ENCODE results near the gene LYPD6B.

Gene LYPD6B

GRCh38 chr2:148993351-148993750 is 45.1 kb upstream of the LYPD6B start:
- no peak for DNase-seq (ENCODE audit: low spot score)
- Histone ChIP-seq H2AFZ (ENCODE audit: low read length) (no peak overlapping the region), H4K91ac (ENCODE audit: low read depth, low read length, poor library complexity) (no peak overlapping the region), H3K4me3 (ENCODE audit: low read length in 2 of 2) (no peak overlapping the region), H3K79me1 (ENCODE audit: low read depth, low read length) (no peaks in the 10 kb centered on the region), H3K23ac (ENCODE audit: low read depth, low read length, poor library complexity) (no peak overlapping the region), H3K4me1 (ENCODE audit: control insufficient read depth in 2 of 2, insufficient read depth in 1 of 2, low read depth in 1 of 2, low read length in 2 of 2) (no peaks in the 10 kb centered on the region), H2AK5ac (ENCODE audit: low read depth, low read length) (no peak overlapping the region), H3K4ac (ENCODE audit: low read length) (no peak overlapping the region), H3K14ac (ENCODE audit: low read length) (no peak overlapping the region), H2BK15ac (ENCODE audit: low read length) (no peak overlapping the region), H2BK12ac (ENCODE audit: low read length) (no peak overlapping the region), H3K27me3 (ENCODE audit: control insufficient read depth in 3 of 3, insufficient read depth in 3 of 3, low read depth in 1 of 3, low read length in 3 of 3) (no peaks in the 10 kb centered on the region), H3K9ac (ENCODE audit: low read depth, low read length, poor library complexity) (no peak overlapping the region), H3K4me2 (ENCODE audit: insufficient read depth, low read length, poor library complexity, severe bottlenecking) (no peak overlapping the region), H2BK5ac (ENCODE audit: low read length) (no peak overlapping the region), H3K9me3 (replicated peaks in 1 of 2; ENCODE audit: control insufficient read depth in 2 of 2, insufficient read depth in 1 of 2, low read depth in 1 of 2, low read length in 2 of 2) (no peaks in the 10 kb centered on the region), H4K8ac (ENCODE audit: low read depth, low read length) (no peak overlapping the region), H3K27ac (replicated peaks; ENCODE audit: low read length) (no peak overlapping the region), H3K36me3 (replicated peaks in 1 of 2; ENCODE audit: control insufficient read depth in 2 of 2, insufficient read depth in 2 of 2, low read length in 2 of 2) (peaks cover 30 to 93% of the 10 kb centered on the region in 2 donors), H3K18ac (ENCODE audit: low read length) (no peak overlapping the region), H2BK120ac (ENCODE audit: low read depth, low read length) (no peak overlapping the region)
- WGBS, 2 donors (ENCODE audit: extremely low coverage in 2 of 2, insufficient read length in 2 of 2, insufficient replicate concordance in 1 of 2): no CpG with 5 or more reads among the region's 3 CpGs

GRCh38 chr2:148994341-148994740 is 44.2 kb upstream of the LYPD6B start:
- Histone ChIP-seq H3K36me3 (replicated peaks in 1 of 2; ENCODE audit: control insufficient read depth in 2 of 2, insufficient read depth in 2 of 2, low read length in 2 of 2) (peaks cover 32 to 91% of the 10 kb centered on the region in 2 donors), H3K9me3 (replicated peaks in 1 of 2; ENCODE audit: control insufficient read depth in 2 of 2, insufficient read depth in 1 of 2, low read depth in 1 of 2, low read length in 2 of 2) (no peaks in the 10 kb centered on the region), H3K18ac (ENCODE audit: low read length) (no peak overlapping the region), H2AK5ac (ENCODE audit: low read depth, low read length) (no peak overlapping the region), H3K4me3 (ENCODE audit: low read length in 2 of 2) (no peak overlapping the region), H3K23ac (ENCODE audit: low read depth, low read length, poor library complexity) (no peak overlapping the region), H2BK120ac (ENCODE audit: low read depth, low read length) (no peak overlapping the region), H3K27ac (replicated peaks; ENCODE audit: low read length) (no peak overlapping the region), H2BK12ac (ENCODE audit: low read length) (no peak overlapping the region), H3K79me1 (ENCODE audit: low read depth, low read length) (no peaks in the 10 kb centered on the region), H3K4ac (ENCODE audit: low read length) (no peak overlapping the region), H3K14ac (ENCODE audit: low read length) (no peak overlapping the region), H3K4me1 (ENCODE audit: control insufficient read depth in 2 of 2, insufficient read depth in 1 of 2, low read depth in 1 of 2, low read length in 2 of 2) (peaks cover 0 to 5% of the 10 kb centered on the region in 2 donors), H2BK5ac (ENCODE audit: low read length) (no peak overlapping the region), H3K9ac (ENCODE audit: low read depth, low read length, poor library complexity) (no peak overlapping the region), H3K27me3 (ENCODE audit: control insufficient read depth in 3 of 3, insufficient read depth in 3 of 3, low read depth in 1 of 3, low read length in 3 of 3) (no peaks in the 10 kb centered on the region), H4K91ac (ENCODE audit: low read depth, low read length, poor library complexity) (no peak overlapping the region), H4K8ac (ENCODE audit: low read depth, low read length) (no peak overlapping the region), H2AFZ (ENCODE audit: low read length) (no peak overlapping the region), H3K4me2 (ENCODE audit: insufficient read depth, low read length, poor library complexity, severe bottlenecking) (no peak overlapping the region), H2BK15ac (ENCODE audit: low read length) (no peak overlapping the region)
- WGBS, 2 donors (ENCODE audit: extremely low coverage in 2 of 2, insufficient read length in 2 of 2, insufficient replicate concordance in 1 of 2): no CpG with 5 or more reads among the region's 8 CpGs
- no peak for DNase-seq (ENCODE audit: low spot score)

GRCh38 chr2:148996805-148997204 is 41.7 kb upstream of the LYPD6B start:
- Histone ChIP-seq H2BK120ac (ENCODE audit: low read depth, low read length) (no peak overlapping the region), H2BK5ac (ENCODE audit: low read length) (no peak overlapping the region), H3K4me2 (ENCODE audit: insufficient read depth, low read length, poor library complexity, severe bottlenecking) (no peak overlapping the region), H3K18ac (ENCODE audit: low read length) (no peak overlapping the region), H3K4me3 (ENCODE audit: low read length in 2 of 2) (no peak overlapping the region), H2AFZ (ENCODE audit: low read length) (no peak overlapping the region), H3K4me1 (ENCODE audit: control insufficient read depth in 2 of 2, insufficient read depth in 1 of 2, low read depth in 1 of 2, low read length in 2 of 2) (peaks cover 0 to 10% of the 10 kb centered on the region in 2 donors), H3K9ac (ENCODE audit: low read depth, low read length, poor library complexity) (no peak overlapping the region), H3K9me3 (replicated peaks in 1 of 2; ENCODE audit: control insufficient read depth in 2 of 2, insufficient read depth in 1 of 2, low read depth in 1 of 2, low read length in 2 of 2) (peaks cover 0 to 3% of the 10 kb centered on the region in 2 donors), H3K14ac (ENCODE audit: low read length) (no peak overlapping the region), H4K8ac (ENCODE audit: low read depth, low read length) (no peak overlapping the region), H4K91ac (ENCODE audit: low read depth, low read length, poor library complexity) (no peak overlapping the region), H3K27me3 (ENCODE audit: control insufficient read depth in 3 of 3, insufficient read depth in 3 of 3, low read depth in 1 of 3, low read length in 3 of 3) (no peaks in the 10 kb centered on the region), H3K23ac (ENCODE audit: low read depth, low read length, poor library complexity) (no peak overlapping the region), H3K4ac (ENCODE audit: low read length) (no peak overlapping the region), H2AK5ac (ENCODE audit: low read depth, low read length) (no peak overlapping the region), H3K36me3 (replicated peaks in 1 of 2; ENCODE audit: control insufficient read depth in 2 of 2, insufficient read depth in 2 of 2, low read length in 2 of 2) (peaks cover 36 to 95% of the 10 kb centered on the region in 2 donors), H3K79me1 (ENCODE audit: low read depth, low read length) (no peaks in the 10 kb centered on the region), H3K27ac (replicated peaks; ENCODE audit: low read length) (no peak overlapping the region), H2BK15ac (ENCODE audit: low read length) (no peak overlapping the region), H2BK12ac (ENCODE audit: low read length) (no peak overlapping the region)
- DNase-seq (ENCODE audit: low spot score): no peak
- WGBS, 2 donors (ENCODE audit: extremely low coverage in 2 of 2, insufficient read length in 2 of 2, insufficient replicate concordance in 1 of 2): no CpG with 5 or more reads among the region's 6 CpGs

- Histone ChIP-seq H2BK15ac (ENCODE audit: low read length) (no peak overlapping the region), H4K91ac (ENCODE audit: low read depth, low read length, poor library complexity) (no peak overlapping the region), H2AFZ (ENCODE audit: low read length) (no peak overlapping the region), H3K36me3 (replicated peaks in 1 of 2; ENCODE audit: control insufficient read depth in 2 of 2, insufficient read depth in 2 of 2, low read length in 2 of 2) (peaks cover 47 to 95% of the 10 kb centered on the region in 2 donors), H3K4me1 (ENCODE audit: control insufficient read depth in 2 of 2, insufficient read depth in 1 of 2, low read depth in 1 of 2, low read length in 2 of 2) (peaks cover 0 to 10% of the 10 kb centered on the region in 2 donors), H3K4ac (ENCODE audit: low read length) (no peak overlapping the region), H3K9ac (ENCODE audit: low read depth, low read length, poor library complexity) (no peak overlapping the region), H4K8ac (ENCODE audit: low read depth, low read length) (no peak overlapping the region), H3K9me3 (replicated peaks in 1 of 2; ENCODE audit: control insufficient read depth in 2 of 2, insufficient read depth in 1 of 2, low read depth in 1 of 2, low read length in 2 of 2) (peaks cover 13 to 16% of the 10 kb centered on the region in 2 donors), H3K4me3 (ENCODE audit: low read length in 2 of 2) (no peak overlapping the region), H3K27ac (replicated peaks; ENCODE audit: low read length) (no peak overlapping the region), H2BK5ac (ENCODE audit: low read length) (no peak overlapping the region), H3K18ac (ENCODE audit: low read length) (peak overlapping the region; percentile 15), H3K14ac (ENCODE audit: low read length) (no peak overlapping the region), H2AK5ac (ENCODE audit: low read depth, low read length) (no peak overlapping the region), H2BK120ac (ENCODE audit: low read depth, low read length) (no peak overlapping the region), H3K27me3 (ENCODE audit: control insufficient read depth in 3 of 3, insufficient read depth in 3 of 3, low read depth in 1 of 3, low read length in 3 of 3) (no peaks in the 10 kb centered on the region), H2BK12ac (ENCODE audit: low read length) (no peak overlapping the region), H3K79me1 (ENCODE audit: low read depth, low read length) (no peaks in the 10 kb centered on the region), H3K23ac (ENCODE audit: low read depth, low read length, poor library complexity) (no peak overlapping the region), H3K4me2 (ENCODE audit: insufficient read depth, low read length, poor library complexity, severe bottlenecking) (no peak overlapping the region)
- no CpG with 5 or more reads among the region's 16 CpGs for WGBS, 2 donors (ENCODE audit: extremely low coverage in 2 of 2, insufficient read length in 2 of 2, insufficient replicate concordance in 1 of 2)
- no peak for DNase-seq (ENCODE audit: low spot score)
Measured at GRCh38 chr2:148998165-148998830, 40.2 kb upstream of the LYPD6B start.
